OCI-LY1 (cell line): ENCODE data around the gene SETD5.

Experiments used
- CTCF ChIP-seq: fragments of 200-600 bp; sonication (generic), shearing (Covaris generic); IDR thresholded peaks from 2 replicates; pipeline ENCODE4 v1.5.1; 2017; ENCODE audit warnings: mild to moderate bottlenecking, antibody characterized with exemption, low read length, moderate library complexity, mixed read lengths
- EZH2 ChIP-seq: fragments of 200-600 bp; sonication (generic), shearing (Covaris generic); IDR thresholded peaks from 2 replicates; pipeline ENCODE4 v1.8.0; 2017; ENCODE audit warnings: borderline replicate concordance, mixed run types, mild to moderate bottlenecking, antibody characterized with exemption, low read length, moderate library complexity, mixed read lengths

GRCh38 chr3:9400616-9401015 is 3.2 kb downstream of the SETD5 start:
- TF ChIP-seq CTCF (no peak), EZH2 (no peak)
